ENCODE results near the gene BTBD9.

The BTBD9 gene

GRCh38 chr6:38423746-38424145 lies 216.0 kb downstream of the BTBD9 start:
- no peak for DNase-seq

GRCh38 chr6:38420207-38420606 lies 219.5 kb downstream of the BTBD9 start:
- no peak for DNase-seq

GRCh38 chr6:38417521-38417920 lies 222.2 kb downstream of the BTBD9 start:
- DNase-seq = no peak

- DNase-seq = peak; percentile 47
Observed at GRCh38 chr6:38415231-38416005, 224.3 kb downstream of the BTBD9 start.

- peak; percentile 38 for DNase-seq
Observed at GRCh38 chr6:38413102-38413800, 226.5 kb downstream of the BTBD9 start.

- DNase-seq = no peak
Observed at GRCh38 chr6:38407192-38407591, 232.5 kb downstream of the BTBD9 start.

- DNase-seq = no peak
Observed at GRCh38 chr6:38406096-38406495, 233.6 kb downstream of the BTBD9 start.

GRCh38 chr6:38404900-38405556 lies 234.7 kb downstream of the BTBD9 start:
- DNase-seq = peak; percentile 19

- DNase-seq = no peak
Observed at GRCh38 chr6:38404355-38404754, 235.4 kb downstream of the BTBD9 start.

GRCh38 chr6:38403548-38403947 lies 236.2 kb downstream of the BTBD9 start:
- DNase-seq = no peak

GRCh38 chr6:38400764-38401163 lies 239.0 kb downstream of the BTBD9 start:
- DNase-seq = no peak

GRCh38 chr6:38400101-38400500 lies 239.6 kb downstream of the BTBD9 start:
- DNase-seq = no peak

- no peak for DNase-seq
Observed at GRCh38 chr6:38396209-38396608, 243.5 kb downstream of the BTBD9 start.

GRCh38 chr6:38393986-38394385 lies 245.7 kb downstream of the BTBD9 start:
- no peak for DNase-seq

GRCh38 chr6:38391626-38392579 lies 247.8 kb downstream of the BTBD9 start:
- peak; percentile 84 for DNase-seq

- peak; percentile 68 for DNase-seq
Observed at GRCh38 chr6:38391206-38391605, 248.5 kb downstream of the BTBD9 start.

- DNase-seq = no peak
Observed at GRCh38 chr6:38389875-38390274, 249.9 kb downstream of the BTBD9 start.

- DNase-seq = peak; percentile 83
Observed at GRCh38 chr6:38387971-38388370, 251.8 kb downstream of the BTBD9 start.

- peak; percentile 10 for DNase-seq
Observed at GRCh38 chr6:38387461-38387860, 252.3 kb downstream of the BTBD9 start.

GRCh38 chr6:38378801-38379200 lies 260.9 kb downstream of the BTBD9 start:
- DNase-seq = peak; percentile 66

- no peak for DNase-seq
Observed at GRCh38 chr6:38375937-38376336, 263.8 kb downstream of the BTBD9 start.

GRCh38 chr6:38375341-38375740 lies 264.4 kb downstream of the BTBD9 start:
- peak; percentile 35 for DNase-seq

GRCh38 chr6:38371881-38372280 lies 267.8 kb downstream of the BTBD9 start:
- no peak for DNase-seq
